ENCODE data around the gene YIPF1.

- TF ChIP-seq CTCF (IDR thresholded peaks at IDR 0.05) (no peak), EP300 (IDR thresholded peaks at IDR 0.05) (no peak)
Measured at GRCh38 chr1:53821380-53821779, 68.2 kb downstream of the YIPF1 start.

Measured in tibial nerve (tissue), 4 donors.